D721Med (cell line): ENCODE results near the gene ZEB2.

ENCODE experiments used
- DNase-seq: peaks from one replicate; pipeline ENCODE4 v3.0.0; 2011; ENCODE audit warnings: low spot score; ENCODE audit not compliant: insufficient read length
- FAIRE-seq: peaks from 2 replicates; lab custom pipeline; 2011; peaks lifted over from hg19 to GRCh38; lab: Jason Lieb, UNC
- CTCF ChIP-seq: IDR thresholded peaks from 2 replicates; pipeline ENCODE4 v1.5.1; 2012; ENCODE audit warnings: mild to moderate bottlenecking, control low read depth; ENCODE audit not compliant: insufficient read depth; ENCODE audit errors: missing control alignments

ZEB2 gene

GRCh38 chr2:144432921-144433320, 87.0 kb downstream of the ZEB2 start:
- DNase-seq (no peak), FAIRE-seq (no peak)
- no peak for TF ChIP-seq CTCF

- no peak for DNase-seq
- no peak for TF ChIP-seq CTCF
- FAIRE-seq: no peak
Measured at GRCh38 chr2:144431998-144432397, 87.9 kb downstream of the ZEB2 start.

GRCh38 chr2:144431392-144431783, 88.5 kb downstream of the ZEB2 start:
- DNase-seq: no peak
- FAIRE-seq: no peak

GRCh38 chr2:144430722-144431391, 89.1 kb downstream of the ZEB2 start:
- no peak for TF ChIP-seq CTCF
- DNase-seq (no peak), FAIRE-seq (no peak)

More at GRCh38 chr2:144431392-144431783, 88.5 kb downstream of the ZEB2 start:
- TF ChIP-seq CTCF: no peak

GRCh38 chr2:144429396-144430112, 90.4 kb downstream of the ZEB2 start:
- no peak for TF ChIP-seq CTCF
- no peak for DNase-seq
- no peak for FAIRE-seq

GRCh38 chr2:144426981-144427479, 92.9 kb downstream of the ZEB2 start:
- TF ChIP-seq CTCF: no peak
- no peak for FAIRE-seq
- DNase-seq: no peak

GRCh38 chr2:144426355-144426754, 93.6 kb downstream of the ZEB2 start:
- DNase-seq (no peak), FAIRE-seq (no peak)
- no peak for TF ChIP-seq CTCF
